Measurements from ENCODE around the gene SLC22A8.
"Not testable (repeated sequence)": the region's sequence is repeated elsewhere in the genome, so short reads cannot be mapped to it uniquely, and the experiment has no call there.

The SLC22A8 gene

GRCh38 chr11:62988276-62988675, 27.4 kb downstream of the SLC22A8 start:
- DNase-seq (ENCODE audit: low read depth) = no peak

GRCh38 chr11:62985041-62985750, 30.4 kb downstream of the SLC22A8 start:
- no peak for DNase-seq (ENCODE audit: low read depth)

- DNase-seq (ENCODE audit: low read depth) = no peak
Observed at GRCh38 chr11:62984451-62984991, 31.1 kb downstream of the SLC22A8 start, which contains the start of gene SLC22A6. Gene SLC22A6, minus strand, starts transcription at chr11:62984967. Its CDS starts 277 bp downstream, at chr11:62984690.

GRCh38 chr11:62983536-62984199, 32.0 kb downstream of the SLC22A8 start:
- no peak for DNase-seq (ENCODE audit: low read depth)

GRCh38 chr11:62981743-62982142, 33.9 kb downstream of the SLC22A8 start:
- no peak for DNase-seq (ENCODE audit: low read depth)

- no peak for DNase-seq (ENCODE audit: low read depth)
Observed at GRCh38 chr11:62980133-62980760, 35.4 kb downstream of the SLC22A8 start.

GRCh38 chr11:62976109-62976508, 39.5 kb downstream of the SLC22A8 start:
- no peak for DNase-seq (ENCODE audit: low read depth)

- no peak for DNase-seq (ENCODE audit: low read depth)
Observed at GRCh38 chr11:62974848-62975522, 40.7 kb downstream of the SLC22A8 start.

GRCh38 chr11:62965574-62965973, 50.1 kb downstream of the SLC22A8 start:
- no peak for DNase-seq (ENCODE audit: low read depth)

GRCh38 chr11:62962391-62962790, 53.2 kb downstream of the SLC22A8 start:
- no peak for DNase-seq (ENCODE audit: low read depth)

- no peak for DNase-seq (ENCODE audit: low read depth)
Observed at GRCh38 chr11:62961017-62961570, 54.5 kb downstream of the SLC22A8 start.

- DNase-seq (ENCODE audit: low read depth) = no peak
Observed at GRCh38 chr11:62959422-62959980, 56.1 kb downstream of the SLC22A8 start.

- DNase-seq (ENCODE audit: low read depth) = no peak
Observed at GRCh38 chr11:62958547-62959421, 56.9 kb downstream of the SLC22A8 start.

- DNase-seq (ENCODE audit: low read depth) = no peak
Observed at GRCh38 chr11:62957147-62957546, 58.5 kb downstream of the SLC22A8 start.

GRCh38 chr11:62954478-62954877, 61.2 kb downstream of the SLC22A8 start:
- DNase-seq (ENCODE audit: low read depth) = no peak

- DNase-seq (ENCODE audit: low read depth) = no peak
Observed at GRCh38 chr11:62953811-62954210, 61.8 kb downstream of the SLC22A8 start.

- DNase-seq (ENCODE audit: low read depth) = no peak
Observed at GRCh38 chr11:62948765-62949320, 66.8 kb downstream of the SLC22A8 start.

GRCh38 chr11:62945538-62945937, 70.1 kb downstream of the SLC22A8 start:
- DNase-seq (ENCODE audit: low read depth) = not testable (repeated sequence)

Data from activated T-helper 1 cell treated with Interleukin-2 at 50 U/mL for 16 hours (primary cell).